Heart right ventricle (tissue), 16 donors: Measurements from ENCODE around the gene FBP1. TPM values are rescaled to one million over a fixed set of nuclear protein-coding genes. Genes with fewer than 3 reads are reported as not detected.
A peak's percentile ranks its signal among the peaks of the same experiment; 100 is the strongest.

Experiments
- ATAC-seq, 8 donors: fragments of 200-7000 bp; cut with Tn5 transposase; one replicate each; pipeline ENCODE4 v1.9.1; 2020; ENCODE audit warnings: mild to moderate bottlenecking in 8 of 8, moderate library complexity in 8 of 8, moderate number of reproducible peaks in 1 of 8
- DNase-seq, 2 donors: peaks; one replicate each; pipeline ENCODE4 v3.0.0-alpha.2; 2020
- H3K27ac ChIP-seq, 10 donors: fragments of 200-600 bp; sonication (generic) in 2 of 10; one replicate each; pipeline versions ENCODE4 v1.5.0 to v1.8.0; 2020 to 2022; ENCODE audit warnings: mild to moderate bottlenecking in 3 of 10
- H3K27me3 ChIP-seq, 7 donors: fragments of 200-600 bp; one replicate each; pipeline ENCODE4 v1.8.0; 2021 to 2022; ENCODE audit warnings: mild to moderate bottlenecking in 2 of 7
- H3K36me3 ChIP-seq, 9 donors: fragments of 200-600 bp; sonication (generic) in 1 of 9; one replicate each; pipeline versions ENCODE4 v1.5.0 to v1.8.0; 2020 to 2022; ENCODE audit warnings: mild to moderate bottlenecking in 2 of 9
- H3K4me1 ChIP-seq, 9 donors: fragments of 200-600 bp; sonication (generic) in 1 of 9; one replicate each; pipeline versions ENCODE4 v1.5.0 to v1.8.0; 2020 to 2022; ENCODE audit warnings: mild to moderate bottlenecking in 4 of 9
- H3K4me3 ChIP-seq, 10 donors: fragments of 200-600 bp; sonication (generic) in 2 of 10; one replicate each; pipeline versions ENCODE4 v1.5.0 to v1.8.0; 2020 to 2022; ENCODE audit warnings: mild to moderate bottlenecking in 7 of 10, moderate library complexity in 2 of 10
- H3K9me3 ChIP-seq, 11 donors: fragments of 200-600 bp in 10 of 11; sonication (generic) in 2 of 11; one replicate each; pipeline versions ENCODE4 v1.5.0 to v1.8.0; 2013 to 2022; ENCODE audit warnings: mild to moderate bottlenecking in 2 of 11, control low read depth in 1 of 11, moderate library complexity in 1 of 11
- WGBS, 2 donors: extraction: QIAGEN DNeasy Blood & Tissue Kit; methylation state at CpG; one replicate each; pipeline ENCODE4 v1.1.7; 2013; ENCODE audit warnings: inconsistent platforms in 1 of 2; 5-methylcytosine and 5-hydroxymethylcytosine counted together
- intact Hi-C, 10 donors: fragments of 100-400 bp; cut with DNase I; formaldehyde crosslinking; loops; one replicate each; pipeline versions ENCODE4 v1.11.1 to v1.14.2; 2022
- polyA plus RNA-seq, 2 donors: library from polyadenylated mRNA; stranded (reverse); fragments of 200-250 nt; gene quantifications; one replicate each; pipeline ENCODE4 v1.2.3, GENCODE V29; 2013
- total RNA-seq, 10 donors: library from RNA; stranded (reverse); fragmentation: NEBNext Ultra II Directional in 3 of 10; extraction: Animal tissue kit (Norgen Biotek cat#: 25700) in 3 of 10; gene quantifications; one replicate each; pipeline versions ENCODE4 v1.2.1 to v1.2.4, GENCODE V29; 2021 to 2023
- TF ChIP-seq, protein P1 (sequence below), 9 donors: fragments of 200-600 bp; sonication (generic) in 2 of 9; IDR thresholded peaks; one replicate each; pipeline versions ENCODE4 v1.5.0 to v1.8.0; 2021 to 2022; ENCODE audit warnings: antibody characterized with exemption in 9 of 9, mild to moderate bottlenecking in 5 of 9, moderate library complexity in 1 of 9
- donor health status: Arrhythmogenic right ventricular cardiomyopathy.
- donor health status: ischemic (EF 13 %, LVEDD 7.1; RV severe dilation, severe dysfunction).
- donor health status: healthy with polysubstance abuse.
- donor health status: DM: no; HTN: yes; CAD: no.
- donor health status: DM: no; HTN: no; CAD: no.
- donor health status: ischemic (EF 25% LVEDD 6.9; RV normal size, moderate dysfunction).
- donor health status: ischemic (EF 25% LVEDD 5.7; RV mildly dilated, moderate dysfunction).
- donor health status: healthy.
- donor health status: DM: yes; HTN: yes; CAD: no.
- donor health status: Ischemic cardiomyopathy.
- donor health status: ischemic (EF 35%, LVEDD 5.7; RV mildly dilated, moderate dysfunction).
- donor health status: nonischemic (EF 11% LVEDD 7.7; RV severe dilation, severe dysfunction).
- donor health status: DM: yes; HTN: yes; CAD: no.
- donor health status: PGD.
- donor health status: ischemic (EF 29% LVEDD 5.4; RV normal size, mild dysfunction).
- donor health status: nonischemic (EF 23%, LVEDD 6.1; RV moderate dilation, normal function).

The FBP1 gene
- total and polyA plus RNA-seq, 12 donors: 0.16 to 9.7 (median 0.57) TPM

DNA sequence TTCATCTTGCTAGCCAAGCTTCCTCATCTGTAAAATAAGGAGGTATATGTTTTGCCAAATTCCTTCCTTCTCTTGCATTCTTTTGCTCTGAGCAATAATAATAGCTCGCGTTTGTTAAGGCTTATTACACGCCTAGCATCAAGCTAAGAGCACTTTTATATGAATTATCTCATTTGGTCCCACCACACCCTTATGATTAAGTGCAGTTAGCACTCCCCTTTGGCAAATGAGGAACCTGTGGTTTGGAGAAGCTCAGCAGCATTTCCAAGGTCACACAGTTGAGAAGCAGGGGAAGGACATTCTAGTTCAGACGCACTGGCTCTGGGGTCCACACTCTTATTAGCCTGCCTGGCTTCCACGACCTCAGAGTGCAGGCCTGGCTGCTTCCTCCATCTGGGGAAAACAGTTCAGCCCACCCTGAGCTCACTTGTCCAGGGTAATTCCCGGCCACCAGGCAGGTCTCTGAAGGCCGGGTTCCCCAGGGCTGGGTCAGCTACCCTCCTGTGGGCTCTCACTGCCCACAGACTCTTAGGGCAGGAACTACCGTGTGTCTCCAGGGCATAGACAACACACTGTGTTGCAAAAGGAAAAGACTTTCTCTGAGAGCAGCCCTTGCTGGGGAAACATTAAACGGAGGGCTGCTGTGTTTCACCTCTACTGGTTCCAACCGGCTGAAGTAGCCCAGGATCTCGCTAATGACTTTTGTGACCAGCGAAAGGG, 9.9 kb upstream of the FBP1 start:
- ATAC-seq (peak in 3 of 8 donors; percentile 30 to 55 (median 30)), DNase-seq (no peak)
- Histone ChIP-seq H3K27me3 (no peaks in the 10 kb centered on the region), H3K4me1 (peaks cover 0 to 28% (median 0%) of the 10 kb centered on the region in 9 donors), H3K27ac (peak overlapping the region in 1 of 10 donors; percentile 16), H3K9me3 (no peaks in the 10 kb centered on the region), H3K4me3 (no peak overlapping the region), H3K36me3 (no peaks in the 10 kb centered on the region)
- intact Hi-C loops: no loop called here
- TF ChIP-seq, protein P1, sequence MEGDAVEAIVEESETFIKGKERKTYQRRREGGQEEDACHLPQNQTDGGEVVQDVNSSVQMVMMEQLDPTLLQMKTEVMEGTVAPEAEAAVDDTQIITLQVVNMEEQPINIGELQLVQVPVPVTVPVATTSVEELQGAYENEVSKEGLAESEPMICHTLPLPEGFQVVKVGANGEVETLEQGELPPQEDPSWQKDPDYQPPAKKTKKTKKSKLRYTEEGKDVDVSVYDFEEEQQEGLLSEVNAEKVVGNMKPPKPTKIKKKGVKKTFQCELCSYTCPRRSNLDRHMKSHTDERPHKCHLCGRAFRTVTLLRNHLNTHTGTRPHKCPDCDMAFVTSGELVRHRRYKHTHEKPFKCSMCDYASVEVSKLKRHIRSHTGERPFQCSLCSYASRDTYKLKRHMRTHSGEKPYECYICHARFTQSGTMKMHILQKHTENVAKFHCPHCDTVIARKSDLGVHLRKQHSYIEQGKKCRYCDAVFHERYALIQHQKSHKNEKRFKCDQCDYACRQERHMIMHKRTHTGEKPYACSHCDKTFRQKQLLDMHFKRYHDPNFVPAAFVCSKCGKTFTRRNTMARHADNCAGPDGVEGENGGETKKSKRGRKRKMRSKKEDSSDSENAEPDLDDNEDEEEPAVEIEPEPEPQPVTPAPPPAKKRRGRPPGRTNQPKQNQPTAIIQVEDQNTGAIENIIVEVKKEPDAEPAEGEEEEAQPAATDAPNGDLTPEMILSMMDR (IDR thresholded peaks at IDR 0.05): no peak
- WGBS, 2 donors: 81 to 82% methylated on average over 12 of the region's 12 CpGs

DNA sequence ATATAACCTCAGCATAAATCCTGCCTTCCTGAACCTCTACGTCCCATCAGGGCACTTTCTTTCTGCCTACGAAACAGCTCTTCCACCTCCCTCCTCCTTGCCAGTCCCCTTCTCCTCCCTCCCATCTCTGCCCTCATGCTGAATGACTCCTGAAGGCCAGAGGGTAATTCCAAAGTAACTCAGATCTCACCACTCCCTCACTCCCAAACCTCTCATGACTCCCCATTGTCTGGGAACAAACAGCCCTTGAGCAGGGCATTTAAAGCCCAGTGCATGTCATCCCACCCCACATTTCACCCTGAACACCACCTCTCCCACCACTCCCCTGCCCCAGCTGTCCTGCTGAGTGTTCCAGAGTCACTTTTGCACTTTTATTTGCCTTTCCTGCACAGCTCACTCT, 8.9 kb upstream of the FBP1 start:
- Histone ChIP-seq H3K27me3 (no peaks in the 10 kb centered on the region), H3K36me3 (no peaks in the 10 kb centered on the region), H3K4me1 (peaks cover 0 to 31% (median 0%) of the 10 kb centered on the region in 9 donors), H3K9me3 (no peaks in the 10 kb centered on the region), H3K4me3 (no peak overlapping the region), H3K27ac (no peak overlapping the region)
- no peak for DNase-seq
- intact Hi-C loops: no loop called here
- ATAC-seq: no peak
- 91 to 94% methylated on average over 2 of the region's 2 CpGs for WGBS, 2 donors
- TF ChIP-seq, protein P1 (IDR thresholded peaks at IDR 0.05): no peak

DNA sequence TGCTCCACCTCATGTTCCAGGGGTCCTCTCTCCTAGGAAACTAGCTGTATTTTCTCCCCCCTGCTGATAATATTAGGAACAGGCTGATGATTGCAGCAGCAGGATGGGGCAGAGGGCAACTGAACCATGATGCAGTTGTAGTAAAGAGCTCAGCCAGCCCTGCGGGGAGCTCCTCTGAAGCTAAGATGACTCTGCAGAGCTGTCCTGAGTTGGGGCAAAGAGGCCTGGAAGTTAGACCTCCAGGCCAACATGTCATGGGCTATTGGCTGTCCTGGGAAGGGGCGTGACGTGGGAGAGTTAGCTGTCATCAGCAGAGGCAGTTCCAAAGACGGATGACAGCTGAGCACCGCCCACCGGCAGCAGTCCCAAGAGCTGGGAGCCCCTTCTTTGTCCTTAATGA, 6.6 kb upstream of the FBP1 start:
- Histone ChIP-seq H3K4me3 (no peak overlapping the region), H3K27ac (no peak overlapping the region), H3K36me3 (no peaks in the 10 kb centered on the region), H3K9me3 (no peaks in the 10 kb centered on the region), H3K4me1 (peaks cover 0 to 31% (median 0%) of the 10 kb centered on the region in 9 donors), H3K27me3 (no peaks in the 10 kb centered on the region)
- TF ChIP-seq, protein P1 (IDR thresholded peaks at IDR 0.05): no peak
- intact Hi-C loops: no loop called here
- no peak for ATAC-seq
- WGBS, 2 donors: 53 to 56% methylated on average over 6 of the region's 6 CpGs
- DNase-seq: no peak

DNA sequence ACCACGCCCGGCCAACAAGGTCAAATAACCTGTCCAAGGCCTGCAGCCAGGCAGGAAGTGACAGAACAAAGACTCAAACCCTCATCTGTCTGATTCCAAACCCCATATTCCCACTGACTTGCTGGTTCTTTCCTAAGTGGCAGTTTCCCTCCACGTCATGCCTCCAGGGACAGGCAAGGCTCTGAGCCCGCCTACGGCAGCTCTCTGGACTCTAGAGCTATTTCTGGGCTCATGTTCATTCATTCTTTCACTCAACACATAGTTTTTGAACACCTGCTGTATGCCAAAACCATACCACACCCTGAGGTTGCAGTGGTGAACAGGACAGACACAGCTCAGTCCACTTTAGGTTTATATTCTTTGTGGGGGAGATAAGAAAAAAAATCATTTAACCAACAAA, 5.2 kb upstream of the FBP1 start:
- intact Hi-C loops: no loop called here
- H3K4me1 ChIP-seq: peaks cover 0 to 31% (median 0%) of the 10 kb centered on the region in 9 donors
- no peak overlapping the region for H3K27ac ChIP-seq
- TF ChIP-seq, protein P1 (IDR thresholded peaks at IDR 0.05): no peak
- no peaks in the 10 kb centered on the region for H3K36me3 ChIP-seq
- no peak overlapping the region for H3K4me3 ChIP-seq
- ATAC-seq: peak in 7 of 8 donors; percentile 53 to 82 (median 74)
- H3K9me3 ChIP-seq: no peaks in the 10 kb centered on the region
- H3K27me3 ChIP-seq: no peaks in the 10 kb centered on the region
- WGBS, 2 donors: 39 to 48% methylated on average over 5 of the region's 5 CpGs
- DNase-seq: peak; percentile 25
